Muscle layer of colon (tissue), 2 donors: ENCODE data around the gene ATP5PO.

Experiments used
- H3K27ac ChIP-seq: one replicate; pipeline ENCODE4 v1.7.0; 2013; ENCODE audit warnings: low read depth, mild to moderate bottlenecking, low read length, moderate library complexity
- H3K27me3 ChIP-seq, 2 donors: one replicate each; pipeline ENCODE4 v1.7.0; 2013; ENCODE audit warnings: low read length in 2 of 2, mild to moderate bottlenecking in 2 of 2; ENCODE audit not compliant: insufficient read depth in 2 of 2, control insufficient read depth in 1 of 2
- H3K36me3 ChIP-seq: one replicate; pipeline ENCODE4 v1.7.0; 2013; ENCODE audit warnings: mild to moderate bottlenecking, low read length; ENCODE audit not compliant: insufficient read depth
- H3K4me1 ChIP-seq: one replicate; pipeline ENCODE4 v1.7.0; 2013; ENCODE audit warnings: mild to moderate bottlenecking, low read length; ENCODE audit not compliant: insufficient read depth
- H3K4me3 ChIP-seq, 2 donors: one replicate each; pipeline ENCODE4 v1.7.0; 2013; ENCODE audit warnings: low read length in 2 of 2, low read depth in 1 of 2, mild to moderate bottlenecking in 1 of 2, moderate library complexity in 1 of 2
- H3K9ac ChIP-seq: one replicate; pipeline ENCODE4 v1.7.0; 2013; ENCODE audit warnings: low read length
- H3K9me3 ChIP-seq: one replicate; pipeline ENCODE4 v1.7.0; 2013; ENCODE audit warnings: mild to moderate bottlenecking, low read length
- donor health status: abdominal sarcoma.
- donor health status: Adenocarcinoma of cecum.

ATP5PO gene, protein sequence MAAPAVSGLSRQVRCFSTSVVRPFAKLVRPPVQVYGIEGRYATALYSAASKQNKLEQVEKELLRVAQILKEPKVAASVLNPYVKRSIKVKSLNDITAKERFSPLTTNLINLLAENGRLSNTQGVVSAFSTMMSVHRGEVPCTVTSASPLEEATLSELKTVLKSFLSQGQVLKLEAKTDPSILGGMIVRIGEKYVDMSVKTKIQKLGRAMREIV

DNA sequence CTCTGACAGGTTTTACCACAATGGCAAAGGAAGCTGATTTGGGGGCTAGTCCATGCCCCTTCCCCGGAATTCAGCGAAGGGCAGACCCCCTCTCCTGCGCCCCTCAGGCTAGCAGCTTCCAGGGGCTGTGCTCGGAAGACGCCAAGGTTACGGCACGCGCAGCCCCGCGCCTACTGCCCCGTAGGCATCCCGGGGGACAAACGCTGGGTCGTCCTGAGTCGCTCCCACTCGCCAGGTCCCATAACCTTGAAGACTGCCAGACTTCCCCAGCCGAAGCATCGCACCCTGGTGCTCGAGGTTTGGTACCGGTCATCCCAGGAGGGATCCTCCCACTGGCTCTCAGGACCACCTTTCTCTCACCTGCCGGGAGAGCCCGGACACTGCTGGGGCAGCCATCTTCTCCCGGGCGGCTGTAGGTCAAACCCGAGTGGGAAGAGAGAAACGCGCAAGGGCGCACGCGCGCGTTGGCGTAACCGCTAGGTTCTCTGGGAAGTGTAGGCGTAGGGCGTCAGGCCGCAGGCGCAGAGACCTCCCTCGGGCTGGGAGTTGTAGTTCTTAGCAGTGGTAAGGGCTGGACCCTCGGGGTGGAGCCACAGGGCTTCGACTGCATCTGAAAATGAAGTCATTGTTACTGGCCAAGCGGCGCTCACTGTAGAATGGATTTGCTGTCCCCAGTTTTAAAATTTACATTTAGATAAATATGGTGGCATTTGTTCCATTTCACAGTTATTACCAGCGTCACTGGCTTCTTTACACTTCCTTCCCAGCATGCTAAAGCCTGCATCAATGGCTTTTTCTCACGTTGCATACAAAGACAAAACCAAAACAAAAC, at the start of gene ATP5PO:
TSS of gene ATP5PO (minus strand) at position 437 of the 832 bp plus-strand sequence. CDS start at position 396, 41 bp downstream.
- H3K27me3 ChIP-seq = no peaks in the 10 kb centered on the region
- peaks cover 20% of the 10 kb centered on the region for H3K4me1 ChIP-seq
- H3K4me3 ChIP-seq = peak within 1 kb of the TSS; percentile 93 to 100
- H3K27ac ChIP-seq = peak within 1 kb of the TSS; percentile 95
- peak within 1 kb of the TSS; percentile 97 for H3K9ac ChIP-seq
- peaks cover 23% of the 10 kb centered on the region for H3K36me3 ChIP-seq
- no peaks in the 10 kb centered on the region for H3K9me3 ChIP-seq

DNA sequence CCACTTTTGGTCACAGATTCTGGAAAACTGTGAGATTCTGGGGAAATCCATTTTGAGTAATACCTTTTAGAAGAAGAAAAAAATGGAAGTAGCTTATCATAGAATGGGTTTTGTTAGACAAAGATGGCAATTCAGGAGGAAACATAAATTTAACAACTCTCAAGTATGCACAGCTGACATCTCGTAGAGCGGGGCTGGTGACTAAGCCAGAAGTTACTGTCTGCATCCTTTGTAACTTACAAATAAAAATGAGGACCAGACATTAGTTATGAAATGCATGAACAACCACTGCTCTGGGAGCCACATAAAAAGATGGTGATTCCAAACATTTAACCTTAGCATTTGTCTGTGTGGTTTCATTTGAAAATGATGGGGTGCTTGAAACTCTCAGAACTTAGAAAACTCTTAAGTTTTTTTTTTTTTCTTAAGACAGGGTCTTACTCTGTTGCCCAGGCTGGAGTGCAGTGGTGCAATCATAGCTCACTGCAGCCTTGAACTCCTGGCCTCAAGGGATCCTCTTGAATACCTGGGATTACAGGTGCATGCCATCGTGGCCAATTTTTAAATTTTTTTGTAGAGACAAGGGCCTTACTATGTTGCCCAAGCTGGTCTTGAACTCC, 49.2 kb upstream of the ATP5PO start:
- Histone ChIP-seq H3K27me3 (no peaks in the 10 kb centered on the region), H3K9me3 (no peaks in the 10 kb centered on the region), H3K4me1 (no peaks in the 10 kb centered on the region), H3K27ac (no peak overlapping the region), H3K4me3 (no peak overlapping the region), H3K36me3 (no peaks in the 10 kb centered on the region), H3K9ac (no peak overlapping the region)

DNA sequence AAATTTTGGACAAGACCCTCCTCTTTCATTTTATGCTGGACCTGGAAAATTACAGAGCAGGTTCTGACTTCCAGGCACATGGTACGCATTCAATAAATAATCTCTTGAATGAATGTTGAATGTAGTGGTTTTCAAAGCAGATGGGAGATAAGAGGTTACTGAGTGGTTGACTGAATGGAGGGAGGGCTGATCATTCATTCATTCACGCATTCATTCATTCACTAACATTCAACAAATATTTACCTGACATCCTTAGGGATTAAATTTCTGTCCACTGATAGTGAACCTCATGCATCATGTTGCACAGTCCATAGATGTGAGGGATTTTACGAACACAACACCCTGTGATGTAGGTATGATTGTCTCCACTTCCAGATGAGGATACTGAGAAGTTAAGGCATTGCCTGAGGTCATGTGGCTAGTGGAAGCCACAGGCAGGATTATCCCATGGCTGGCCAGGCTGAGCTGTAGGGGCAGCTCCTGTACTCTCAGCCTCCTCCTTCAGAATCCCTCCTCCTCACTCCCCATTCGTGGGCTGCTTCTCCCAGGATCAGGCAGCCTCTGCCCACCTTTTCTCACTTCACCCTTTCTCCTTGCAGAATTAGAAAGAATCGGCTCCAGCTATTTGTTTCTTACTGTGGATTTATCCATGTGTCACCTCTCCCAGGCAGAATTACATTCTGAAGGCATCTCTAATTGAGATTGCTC, 48.4 kb upstream of the ATP5PO start:
- Histone ChIP-seq H3K4me3 (no peak overlapping the region), H3K27ac (no peak overlapping the region), H3K27me3 (no peaks in the 10 kb centered on the region), H3K4me1 (no peaks in the 10 kb centered on the region), H3K36me3 (no peaks in the 10 kb centered on the region), H3K9me3 (no peaks in the 10 kb centered on the region), H3K9ac (no peak overlapping the region)

DNA sequence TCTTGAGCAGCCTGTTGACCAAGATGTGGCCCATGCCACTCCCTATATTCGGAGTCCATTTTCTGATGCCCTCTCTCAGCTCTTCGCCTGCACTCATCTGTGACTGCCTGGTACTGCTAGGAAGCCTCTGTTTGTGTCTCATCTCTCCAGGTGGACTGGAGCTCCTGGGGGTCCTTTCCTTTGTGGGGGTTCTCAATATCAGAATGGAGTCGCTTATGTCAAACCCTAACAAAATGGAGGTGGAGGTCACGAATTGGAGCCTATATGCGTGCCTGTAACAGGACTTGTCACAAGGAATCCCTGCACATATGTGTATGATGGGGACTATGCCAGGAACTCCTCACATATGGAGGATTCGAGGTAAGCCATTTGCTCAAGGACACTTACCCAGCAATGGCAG, 46.7 kb upstream of the ATP5PO start:
- H3K4me3 ChIP-seq = no peak overlapping the region
- no peaks in the 10 kb centered on the region for H3K27me3 ChIP-seq

DNA sequence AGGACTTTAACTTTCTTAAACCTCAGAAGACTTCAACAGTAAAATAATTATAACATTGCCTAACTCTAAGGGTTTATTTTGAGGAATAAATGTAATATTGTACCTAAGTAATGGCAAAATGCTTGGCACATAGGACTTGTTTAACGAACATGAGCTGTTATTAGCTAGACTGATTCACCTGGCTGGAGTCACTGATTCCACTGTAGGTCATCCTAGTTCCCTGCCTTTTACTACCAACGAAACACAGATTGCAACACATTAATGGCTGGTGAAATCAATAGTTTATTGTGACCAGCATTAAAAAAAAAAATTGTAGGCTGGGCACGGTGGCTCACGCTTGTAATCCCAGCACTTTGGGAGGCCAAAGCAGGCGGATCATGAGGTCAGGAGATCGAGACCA, 45.5 kb upstream of the ATP5PO start:
- Histone ChIP-seq H3K4me3 (no peak overlapping the region), H3K9ac (no peak overlapping the region), H3K36me3 (no peaks in the 10 kb centered on the region)

More for the DNA sequence above, 46.7 kb upstream of the ATP5PO start:
- Histone ChIP-seq H3K9ac (no peak overlapping the region), H3K36me3 (no peaks in the 10 kb centered on the region), H3K4me1 (no peaks in the 10 kb centered on the region), H3K27ac (no peak overlapping the region), H3K9me3 (no peaks in the 10 kb centered on the region)

DNA sequence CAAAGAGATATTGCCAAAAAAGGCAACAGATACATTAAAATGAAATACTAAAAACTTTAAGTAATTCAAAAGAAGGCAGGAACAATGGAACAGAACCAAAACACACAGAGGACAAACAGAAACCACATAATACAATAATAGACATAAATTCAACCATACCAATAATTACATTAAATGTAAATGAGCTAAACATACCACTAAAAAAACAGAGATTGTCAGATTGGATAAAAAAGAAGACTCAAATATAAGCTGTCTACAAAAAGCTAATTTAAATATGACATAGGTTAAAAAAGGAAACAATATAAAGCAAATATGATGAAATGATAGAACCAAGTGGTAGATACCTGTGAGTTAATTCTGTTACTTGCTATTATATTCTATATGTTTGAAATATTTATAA, 44.1 kb upstream of the ATP5PO start:
- Histone ChIP-seq H3K9ac (no peak overlapping the region), H3K27me3 (no peaks in the 10 kb centered on the region), H3K9me3 (no peaks in the 10 kb centered on the region), H3K36me3 (no peaks in the 10 kb centered on the region), H3K4me1 (no peaks in the 10 kb centered on the region), H3K4me3 (no peak overlapping the region), H3K27ac (no peak overlapping the region)

More for the DNA sequence above, 45.5 kb upstream of the ATP5PO start:
- Histone ChIP-seq H3K9me3 (no peaks in the 10 kb centered on the region), H3K27ac (no peak overlapping the region), H3K4me1 (no peaks in the 10 kb centered on the region), H3K27me3 (no peaks in the 10 kb centered on the region)

DNA sequence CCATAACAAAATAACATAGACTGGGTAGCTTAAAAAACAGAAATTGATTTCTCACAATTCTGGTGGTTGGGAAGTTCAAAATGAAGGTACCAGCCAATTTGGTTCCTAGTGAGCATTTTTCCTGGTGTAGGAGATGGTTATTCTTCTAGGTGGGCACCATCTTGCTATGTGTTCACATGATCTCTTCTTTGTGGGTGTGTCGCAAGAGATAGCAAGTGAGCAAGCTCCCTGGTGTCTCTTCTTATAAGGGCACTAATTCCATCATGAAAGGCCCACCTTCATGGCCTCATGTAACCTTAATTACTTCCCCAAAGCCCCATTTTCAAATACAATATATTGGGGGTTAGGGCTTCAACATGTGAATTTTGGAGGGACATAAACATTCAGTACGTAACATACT, 38.8 kb upstream of the ATP5PO start:
- no peaks in the 10 kb centered on the region for H3K9me3 ChIP-seq
- H3K27me3 ChIP-seq = no peaks in the 10 kb centered on the region
- H3K27ac ChIP-seq = no peak overlapping the region
- no peaks in the 10 kb centered on the region for H3K36me3 ChIP-seq
- H3K9ac ChIP-seq = no peak overlapping the region
- no peaks in the 10 kb centered on the region for H3K4me1 ChIP-seq
- no peak overlapping the region for H3K4me3 ChIP-seq

DNA sequence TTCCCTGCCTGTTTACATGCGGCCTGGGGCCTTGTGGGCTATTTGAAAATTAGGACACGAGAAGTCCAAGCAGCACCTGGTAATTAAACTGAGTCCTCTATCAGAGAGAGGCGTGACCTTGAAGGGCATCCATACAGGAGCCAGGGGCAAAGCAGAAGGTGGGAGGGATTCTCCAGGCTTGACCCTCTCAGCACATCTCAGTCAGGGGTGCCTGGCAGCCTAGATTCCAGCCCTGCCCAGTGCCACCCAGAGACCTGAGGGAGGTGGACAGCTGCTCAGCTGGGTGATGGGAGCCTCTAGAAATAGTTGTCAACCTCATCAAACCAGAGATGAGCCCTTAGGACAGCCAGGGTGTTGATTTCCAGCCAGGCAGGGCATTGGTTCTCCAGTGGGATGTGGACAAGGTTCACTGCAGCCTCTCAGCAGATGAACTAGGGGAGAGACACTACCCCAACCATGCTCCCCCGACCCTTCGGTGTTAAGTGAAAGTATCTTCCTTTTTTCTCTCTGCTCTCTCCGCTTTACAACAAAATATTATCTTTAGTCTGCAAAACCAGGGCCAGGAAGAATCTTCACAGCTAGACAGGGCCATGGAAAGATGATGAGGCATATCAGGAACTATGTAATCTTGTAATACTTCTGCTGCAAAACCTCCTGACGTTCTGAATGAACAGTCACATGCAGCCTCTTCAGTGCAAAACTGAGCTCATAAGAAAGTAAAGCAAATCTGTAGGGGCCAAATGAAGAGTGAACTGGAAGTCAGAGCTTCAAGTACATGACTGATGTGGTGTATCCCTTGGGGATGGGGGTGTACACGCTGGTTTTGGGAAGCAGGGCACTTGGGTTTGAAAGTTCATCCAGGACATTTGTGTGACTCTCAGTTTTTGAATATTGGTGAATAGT, 35.9 kb upstream of the ATP5PO start:
- Histone ChIP-seq H3K4me3 (no peak overlapping the region), H3K36me3 (no peaks in the 10 kb centered on the region), H3K9ac (no peak overlapping the region), H3K27ac (no peak overlapping the region), H3K27me3 (no peaks in the 10 kb centered on the region), H3K9me3 (no peaks in the 10 kb centered on the region), H3K4me1 (peaks cover 22% of the 10 kb centered on the region)

DNA sequence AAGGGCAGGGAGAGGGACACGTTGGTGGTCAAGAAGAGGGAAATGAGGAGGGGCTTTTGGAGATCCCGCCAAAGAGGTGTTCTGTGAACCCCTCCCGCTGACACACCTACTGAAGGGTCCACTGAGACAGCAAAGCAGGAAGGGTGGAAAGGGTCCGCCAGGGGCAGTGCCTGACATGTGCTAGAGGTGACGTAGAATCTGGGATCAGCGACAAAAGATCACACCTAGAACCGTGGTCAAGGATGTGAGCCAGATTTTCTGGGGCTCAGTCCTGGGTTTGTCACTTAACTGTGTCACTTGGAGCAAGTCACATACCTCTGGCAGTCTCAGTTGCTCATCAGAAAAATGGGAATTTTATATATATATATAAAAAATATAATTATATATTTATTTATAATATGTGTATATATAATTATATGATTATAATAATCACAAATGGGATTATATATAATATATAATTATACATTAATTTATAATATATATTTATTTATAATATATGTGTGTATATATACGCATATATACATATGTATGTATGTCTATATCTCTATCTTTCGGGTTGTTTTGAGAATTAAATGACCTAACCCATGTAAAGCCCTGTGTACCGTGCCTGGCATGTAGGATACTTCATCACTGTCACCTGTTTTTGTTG, 35.0 kb upstream of the ATP5PO start:
- no peak overlapping the region for H3K4me3 ChIP-seq
- peaks cover 22% of the 10 kb centered on the region for H3K4me1 ChIP-seq
- no peaks in the 10 kb centered on the region for H3K27me3 ChIP-seq
- no peaks in the 10 kb centered on the region for H3K9me3 ChIP-seq
- no peak overlapping the region for H3K9ac ChIP-seq
- H3K27ac ChIP-seq = no peak overlapping the region
- H3K36me3 ChIP-seq = no peaks in the 10 kb centered on the region
